ENCODE measurements around the gene SUSD5. TPM values are rescaled to one million over a fixed set of nuclear protein-coding genes. Genes with fewer than 3 reads are reported as not detected.

The SUSD5 gene
- total and polyA plus RNA-seq, 2 of the 13 experiments (the other 11 are each of a cell fraction or from before 2014, with no cell fraction given): not detected

DNA sequence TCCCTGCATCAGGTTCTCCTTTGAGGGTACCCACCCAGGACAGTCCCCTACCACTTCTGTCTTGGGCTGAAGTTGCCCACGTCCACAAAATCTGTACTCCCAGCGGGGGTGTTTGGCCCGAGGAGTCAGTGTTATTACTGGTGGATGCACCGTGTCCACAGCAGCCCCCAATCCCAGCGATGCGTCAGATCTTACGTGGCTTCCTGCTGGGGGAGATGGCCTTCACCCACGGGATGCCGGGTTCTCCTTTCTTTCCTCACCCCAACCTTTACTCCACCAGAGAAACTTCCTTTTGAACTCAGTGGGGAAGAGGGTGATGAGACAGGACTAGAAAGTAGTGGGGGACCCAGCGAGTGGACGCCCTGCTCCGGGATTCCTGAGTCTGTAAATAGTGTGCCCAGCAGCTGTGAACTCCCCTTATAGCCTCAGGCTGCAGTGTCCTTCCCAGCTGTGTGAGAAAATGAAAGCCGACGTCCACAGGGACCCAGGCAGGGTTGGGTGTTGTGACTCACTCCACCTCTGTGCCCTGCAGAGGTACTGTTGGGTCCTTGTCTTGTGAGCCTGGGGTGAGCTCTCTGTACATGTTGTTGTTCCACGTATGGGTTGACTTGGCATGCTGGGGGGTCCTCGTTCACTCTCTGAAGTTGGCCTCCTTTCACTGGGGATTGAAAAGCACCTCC, 73.2 kb downstream of the SUSD5 start (continued):
- TF ChIP-seq, protein P1, sequence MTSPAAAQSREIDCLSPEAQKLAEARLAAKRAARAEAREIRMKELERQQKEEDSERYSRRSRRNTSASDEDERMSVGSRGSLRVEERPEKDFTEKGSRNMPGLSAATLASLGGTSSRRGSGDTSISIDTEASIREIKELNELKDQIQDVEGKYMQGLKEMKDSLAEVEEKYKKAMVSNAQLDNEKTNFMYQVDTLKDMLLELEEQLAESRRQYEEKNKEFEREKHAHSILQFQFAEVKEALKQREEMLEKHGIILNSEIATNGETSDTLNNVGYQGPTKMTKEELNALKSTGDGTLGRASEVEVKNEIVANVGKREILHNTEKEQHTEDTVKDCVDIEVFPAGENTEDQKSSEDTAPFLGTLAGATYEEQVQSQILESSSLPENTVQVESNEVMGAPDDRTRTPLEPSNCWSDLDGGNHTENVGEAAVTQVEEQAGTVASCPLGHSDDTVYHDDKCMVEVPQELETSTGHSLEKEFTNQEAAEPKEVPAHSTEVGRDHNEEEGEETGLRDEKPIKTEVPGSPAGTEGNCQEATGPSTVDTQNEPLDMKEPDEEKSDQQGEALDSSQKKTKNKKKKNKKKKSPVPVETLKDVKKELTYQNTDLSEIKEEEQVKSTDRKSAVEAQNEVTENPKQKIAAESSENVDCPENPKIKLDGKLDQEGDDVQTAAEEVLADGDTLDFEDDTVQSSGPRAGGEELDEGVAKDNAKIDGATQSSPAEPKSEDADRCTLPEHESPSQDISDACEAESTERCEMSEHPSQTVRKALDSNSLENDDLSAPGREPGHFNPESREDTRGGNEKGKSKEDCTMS (CRISPR knock-in tag; conservative IDR thresholded peaks at IDR 0.05): no peak
- TF ChIP-seq PAF1 (CRISPR knock-in tag; IDR thresholded peaks at IDR 0.05): no peak

DNA sequence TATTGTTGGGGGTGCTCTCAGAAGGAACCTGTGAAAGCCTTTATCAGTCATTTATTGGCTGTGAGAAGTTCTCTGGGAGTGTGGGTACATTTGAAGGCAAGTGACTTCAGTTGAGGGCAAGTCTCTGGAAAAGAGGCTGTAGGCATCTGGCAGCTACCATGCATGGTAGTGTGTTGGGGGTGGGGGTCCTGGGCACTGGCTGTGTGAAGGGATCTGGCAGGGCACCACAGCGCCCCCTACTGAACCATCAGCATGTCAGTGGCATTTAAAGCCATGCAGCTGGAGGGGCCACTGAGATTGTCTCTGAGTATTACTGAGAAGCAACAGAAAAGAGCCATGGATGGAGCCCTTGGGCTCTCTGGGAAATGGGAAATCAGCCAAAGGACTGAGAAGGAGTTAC, 74.2 kb downstream of the SUSD5 start:
- FAIRE-seq: no peak
- intact Hi-C loops (cut with micrococcal nuclease; ENCODE audit: unreplicated experiment) (no loop called here), in situ Hi-C loops (cut with HindIII; ENCODE audit: extremely low pct_ligation_motif_present, low pct_unique_long_range_greater_than_20kb) (no loop called here)
- peak; percentile 10 for DNase-seq (ENCODE audit: low spot score)
- peak; percentile 73 for ATAC-seq
- no peak overlapping the region for H3K9ac ChIP-seq (ENCODE audit: insufficient read depth, low read depth, low read length)
- H4K20me1 ChIP-seq (ENCODE audit: insufficient read depth, low read length): no peaks in the 10 kb centered on the region
- no peak overlapping the region for H2AFZ ChIP-seq (ENCODE audit: low read length)
- no peaks in the 10 kb centered on the region for H3K9me3 ChIP-seq (ENCODE audit: low read length)
- H3K79me2 ChIP-seq (ENCODE audit: insufficient read depth, low read length): no peaks in the 10 kb centered on the region
- ChIA-PET POLR2A (no interaction called here), CTCF (ENCODE audit: low intra/inter-chr PET ratio, low total read pairs) (no interaction called here)
- no CpG with 5 or more reads among the region's 1 CpG for whole genome bisulfite sequencing (ENCODE audit: low lambda C conversion rate)
- H3K27me3 ChIP-seq (ENCODE audit: control insufficient read depth in 1 of 2, insufficient read depth in 2 of 2, low read length in 2 of 2): no peaks in the 10 kb centered on the region
- TF ChIP-seq ZNF382 (CRISPR knock-in tag; IDR thresholded peaks at IDR 0.05; ENCODE audit: borderline replicate concordance): no peak
- peak; percentile 35 for TF ChIP-seq STAG1 (CRISPR knock-in tag; IDR thresholded peaks at IDR 0.05)
- TF ChIP-seq, protein P2, sequence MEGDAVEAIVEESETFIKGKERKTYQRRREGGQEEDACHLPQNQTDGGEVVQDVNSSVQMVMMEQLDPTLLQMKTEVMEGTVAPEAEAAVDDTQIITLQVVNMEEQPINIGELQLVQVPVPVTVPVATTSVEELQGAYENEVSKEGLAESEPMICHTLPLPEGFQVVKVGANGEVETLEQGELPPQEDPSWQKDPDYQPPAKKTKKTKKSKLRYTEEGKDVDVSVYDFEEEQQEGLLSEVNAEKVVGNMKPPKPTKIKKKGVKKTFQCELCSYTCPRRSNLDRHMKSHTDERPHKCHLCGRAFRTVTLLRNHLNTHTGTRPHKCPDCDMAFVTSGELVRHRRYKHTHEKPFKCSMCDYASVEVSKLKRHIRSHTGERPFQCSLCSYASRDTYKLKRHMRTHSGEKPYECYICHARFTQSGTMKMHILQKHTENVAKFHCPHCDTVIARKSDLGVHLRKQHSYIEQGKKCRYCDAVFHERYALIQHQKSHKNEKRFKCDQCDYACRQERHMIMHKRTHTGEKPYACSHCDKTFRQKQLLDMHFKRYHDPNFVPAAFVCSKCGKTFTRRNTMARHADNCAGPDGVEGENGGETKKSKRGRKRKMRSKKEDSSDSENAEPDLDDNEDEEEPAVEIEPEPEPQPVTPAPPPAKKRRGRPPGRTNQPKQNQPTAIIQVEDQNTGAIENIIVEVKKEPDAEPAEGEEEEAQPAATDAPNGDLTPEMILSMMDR (CRISPR knock-in tag; IDR thresholded peaks at IDR 0.05): peak; percentile 55
- BruUV-seq (replicated peaks): no TSS peak
- no peak overlapping the region for H3K4me3 ChIP-seq (replicated peaks in 1 of 3; ENCODE audit: insufficient read depth in 1 of 3, low read depth in 2 of 3, low read length in 3 of 3)
- H3K36me3 ChIP-seq (replicated peaks in 1 of 2; ENCODE audit: control insufficient read depth in 1 of 2, insufficient read depth in 2 of 2, low read length in 2 of 2): peaks cover 3 to 11% of the 10 kb centered on the region in 2 experiments; a peak in 3 of 5 replicates
- no peak overlapping the region for H3K4me2 ChIP-seq (ENCODE audit: low read depth, low read length)
- H3K27ac ChIP-seq (ENCODE audit: extremely low read length, insufficient read depth, low read length): no peak overlapping the region
- no peaks in the 10 kb centered on the region for H3K4me1 ChIP-seq (ENCODE audit: insufficient read depth, low read length)
